ENCODE measurements around the gene ACP6. TPM values are rescaled to one million over a fixed set of nuclear protein-coding genes. Genes with fewer than 3 reads are reported as not detected.

The ACP6 gene
- total and polyA plus RNA-seq, 2 donors (not counting 3 experiments of a cell fraction or from before 2014, with no cell fraction given) = 7.1 to 9.4 TPM

DNA sequence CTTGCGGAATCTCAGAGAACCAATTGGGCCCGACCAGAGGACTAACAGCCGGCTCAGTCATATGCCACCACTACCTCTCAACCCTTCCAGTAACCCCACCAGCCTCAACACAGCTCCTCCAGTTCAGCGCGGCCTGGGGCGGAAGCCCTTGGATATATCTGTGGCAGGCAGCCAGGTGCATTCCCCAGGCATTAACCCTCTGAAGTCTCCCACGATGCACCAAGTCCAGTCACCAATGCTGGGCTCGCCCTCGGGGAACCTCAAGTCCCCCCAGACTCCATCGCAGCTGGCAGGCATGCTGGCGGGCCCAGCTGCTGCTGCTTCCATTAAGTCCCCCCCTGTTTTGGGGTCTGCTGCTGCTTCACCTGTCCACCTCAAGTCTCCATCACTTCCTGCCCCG lies 49.8 kb downstream of the ACP6 start:
- BruUV-seq (replicated peaks) = no TSS peak
- ChIA-PET CTCF (no interaction called here), POLR2A (no interaction called here)
- no peak overlapping the region for H3K4me3 ChIP-seq (replicated peaks in 1 of 3; ENCODE audit: insufficient read depth in 1 of 3, low read depth in 1 of 3, low read length in 3 of 3)
- H3K9me1 ChIP-seq (replicated peaks; ENCODE audit: control insufficient read depth, extremely low read depth, insufficient read depth, low read length) = no peaks in the 10 kb centered on the region
- H3K9me3 ChIP-seq (replicated peaks; ENCODE audit: control insufficient read depth, insufficient read depth, low read length) = no peaks in the 10 kb centered on the region
- no peak for TF ChIP-seq JUN (IDR thresholded peaks at IDR 0.05; ENCODE audit: borderline replicate concordance, insufficient read depth, insufficient read length, low read depth)
- TF ChIP-seq EZH2 (IDR thresholded peaks at IDR 0.05; ENCODE audit: borderline replicate concordance, low read depth, low read length, severe bottlenecking) = no peak
- no peak for TF ChIP-seq POLR2A (IDR thresholded peaks at IDR 0.05; ENCODE audit: low read depth, low read length)
- no peak overlapping the region for H3K27ac ChIP-seq (ENCODE audit: insufficient read depth, low read depth, low read length)
- peaks cover 2 to 24% of the 10 kb centered on the region in 2 experiments for H3K36me3 ChIP-seq (ENCODE audit: control insufficient read depth in 2 of 2, extremely low read depth in 1 of 2, insufficient read depth in 2 of 2, low read length in 2 of 2)
- DNase-seq (ENCODE audit: low read depth, low spot score) (no peak), FAIRE-seq (no peak)
- H4K20me1 ChIP-seq (replicated peaks; ENCODE audit: control insufficient read depth, extremely low read depth, insufficient read depth, low read length) = no peaks in the 10 kb centered on the region
- dilution Hi-C loops (cut with MboI; ENCODE audit: extremely low pct_ligation_motif_present, low sequenced_read_pairs) = no loop called here
- H3K27me3 ChIP-seq (ENCODE audit: control insufficient read depth in 2 of 2, insufficient read depth in 2 of 2, low read length in 2 of 2) = no peaks in the 10 kb centered on the region
- H3K79me2 ChIP-seq (ENCODE audit: control insufficient read depth, insufficient read depth, low read length) = no peaks in the 10 kb centered on the region
- peaks cover 4% of the 10 kb centered on the region for H3K4me1 ChIP-seq (ENCODE audit: control insufficient read depth, extremely low read depth, insufficient read depth, low read length)
- H2AFZ ChIP-seq (ENCODE audit: low read depth, low read length) = no peak overlapping the region
- no peak overlapping the region for H3K4me2 ChIP-seq (ENCODE audit: insufficient read depth, low read length)
- H3K9ac ChIP-seq (replicated peaks; ENCODE audit: extremely low read depth, insufficient read depth, low read length) = no peak overlapping the region
- intact Hi-C loops (cut with micrococcal nuclease) = no loop called here

DNA sequence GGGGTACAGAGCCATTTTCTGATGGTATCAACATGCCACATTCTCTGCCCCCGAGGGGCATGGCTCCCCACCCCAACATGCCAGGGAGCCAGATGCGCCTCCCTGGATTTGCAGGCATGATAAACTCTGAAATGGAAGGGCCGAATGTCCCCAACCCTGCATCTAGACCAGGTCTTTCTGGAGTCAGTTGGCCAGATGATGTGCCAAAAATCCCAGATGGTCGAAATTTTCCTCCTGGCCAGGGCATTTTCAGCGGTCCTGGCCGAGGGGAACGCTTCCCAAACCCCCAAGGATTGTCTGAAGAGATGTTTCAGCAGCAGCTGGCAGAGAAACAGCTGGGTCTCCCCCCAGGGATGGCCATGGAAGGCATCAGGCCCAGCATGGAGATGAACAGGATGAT lies 50.6 kb downstream of the ACP6 start:
- no peaks in the 10 kb centered on the region for H4K20me1 ChIP-seq (replicated peaks; ENCODE audit: control insufficient read depth, extremely low read depth, insufficient read depth, low read length)
- DNase-seq (ENCODE audit: low read depth, low spot score) = no peak
- TF ChIP-seq JUN (IDR thresholded peaks at IDR 0.05; ENCODE audit: borderline replicate concordance, insufficient read depth, insufficient read length, low read depth) (no peak), EZH2 (IDR thresholded peaks at IDR 0.05; ENCODE audit: borderline replicate concordance, low read depth, low read length, severe bottlenecking) (no peak)
- ChIA-PET POLR2A (no interaction called here), CTCF (interaction anchor here (1.4 kb wide), 1 partner anchor 8 kb away, joined by 4 read pairs; no protein-coding TSS in a partner anchor)
- H3K27me3 ChIP-seq (ENCODE audit: control insufficient read depth in 2 of 2, insufficient read depth in 2 of 2, low read length in 2 of 2) = no peaks in the 10 kb centered on the region
- H3K36me3 ChIP-seq (ENCODE audit: control insufficient read depth in 2 of 2, extremely low read depth in 1 of 2, insufficient read depth in 2 of 2, low read length in 2 of 2) = peaks cover 4 to 24% of the 10 kb centered on the region in 2 experiments
- no peaks in the 10 kb centered on the region for H3K9me3 ChIP-seq (replicated peaks; ENCODE audit: control insufficient read depth, insufficient read depth, low read length)
- no peak overlapping the region for H3K4me3 ChIP-seq (replicated peaks in 1 of 3; ENCODE audit: insufficient read depth in 1 of 3, low read depth in 1 of 3, low read length in 3 of 3)
- no peaks in the 10 kb centered on the region for H3K4me1 ChIP-seq (ENCODE audit: control insufficient read depth, extremely low read depth, insufficient read depth, low read length)
- no peak for FAIRE-seq
- dilution Hi-C loops (cut with MboI; ENCODE audit: extremely low pct_ligation_motif_present, low sequenced_read_pairs) (no loop called here), intact Hi-C loops (cut with micrococcal nuclease) (no loop called here)
- no peak overlapping the region for H3K27ac ChIP-seq (ENCODE audit: insufficient read depth, low read depth, low read length)
- H3K9me1 ChIP-seq (replicated peaks; ENCODE audit: control insufficient read depth, extremely low read depth, insufficient read depth, low read length) = no peaks in the 10 kb centered on the region
- H2AFZ ChIP-seq (ENCODE audit: low read depth, low read length) = no peak overlapping the region
- H3K79me2 ChIP-seq (ENCODE audit: control insufficient read depth, insufficient read depth, low read length) = no peaks in the 10 kb centered on the region
- H3K4me2 ChIP-seq (ENCODE audit: insufficient read depth, low read length) = no peak overlapping the region
- no peak overlapping the region for H3K9ac ChIP-seq (replicated peaks; ENCODE audit: extremely low read depth, insufficient read depth, low read length)
- no TSS peak for BruUV-seq (replicated peaks)
